ENCODE results near the gene YAF2.
"Not testable (repeated sequence)": the region's sequence is repeated elsewhere in the genome, so short reads cannot be mapped to it uniquely, and the experiment has no call there.

YAF2 gene

GRCh38 chr12:42237853-42238239 lies 202 bp downstream of the YAF2 start:
- H3K36me3 ChIP-seq (ENCODE audit: low read depth), result peaks cover 18% of the 10 kb centered on the region
- peak overlapping the region; percentile 98 for H3K4me3 ChIP-seq (ENCODE audit: severe bottlenecking)
- no peak; the same call in 1 of the 3 replicates for ATAC-seq (ENCODE audit: low read depth)
- H3K9me3 ChIP-seq (ENCODE audit: severe bottlenecking), result no peaks in the 10 kb centered on the region
- no peaks in the 10 kb centered on the region for H3K27me3 ChIP-seq (ENCODE audit: insufficient read depth, poor library complexity, severe bottlenecking)
- no peak for TF ChIP-seq CTCF (IDR thresholded peaks at IDR 0.05; ENCODE audit: poor library complexity, severe bottlenecking)
- DNase-seq (ENCODE audit: low spot score), result no peak
- peak overlapping the region; percentile 56 for H3K27ac ChIP-seq (ENCODE audit: poor library complexity, severe bottlenecking)
- H3K4me1 ChIP-seq (ENCODE audit: insufficient read depth, poor library complexity, severe bottlenecking), result peaks cover 18% of the 10 kb centered on the region

- Histone ChIP-seq H3K27ac (ENCODE audit: poor library complexity, severe bottlenecking) (peak overlapping the region; percentile 56), H3K36me3 (ENCODE audit: low read depth) (peaks cover 24% of the 10 kb centered on the region), H3K4me1 (ENCODE audit: insufficient read depth, poor library complexity, severe bottlenecking) (peaks cover 18% of the 10 kb centered on the region), H3K9me3 (ENCODE audit: severe bottlenecking) (no peaks in the 10 kb centered on the region), H3K27me3 (ENCODE audit: insufficient read depth, poor library complexity, severe bottlenecking) (no peaks in the 10 kb centered on the region), H3K4me3 (ENCODE audit: severe bottlenecking) (peak overlapping the region; percentile 98)
- peak; percentile 35 for TF ChIP-seq CTCF (IDR thresholded peaks at IDR 0.05; ENCODE audit: poor library complexity, severe bottlenecking)
- ATAC-seq (ENCODE audit: low read depth) (peak; percentile 74), DNase-seq (ENCODE audit: low spot score) (no peak)
Observed at GRCh38 chr12:42237052-42237852, 796 bp downstream of the YAF2 start.

GRCh38 chr12:42236017-42236416 lies 2.0 kb downstream of the YAF2 start:
- Histone ChIP-seq H3K27ac (ENCODE audit: poor library complexity, severe bottlenecking) (no peak overlapping the region), H3K9me3 (ENCODE audit: severe bottlenecking) (no peaks in the 10 kb centered on the region), H3K27me3 (ENCODE audit: insufficient read depth, poor library complexity, severe bottlenecking) (no peaks in the 10 kb centered on the region), H3K4me1 (ENCODE audit: insufficient read depth, poor library complexity, severe bottlenecking) (peaks cover 18% of the 10 kb centered on the region), H3K4me3 (ENCODE audit: severe bottlenecking) (no peak overlapping the region), H3K36me3 (ENCODE audit: low read depth) (peaks cover 25% of the 10 kb centered on the region)
- no peak for TF ChIP-seq CTCF (IDR thresholded peaks at IDR 0.05; ENCODE audit: poor library complexity, severe bottlenecking)
- ATAC-seq (ENCODE audit: low read depth) (no peak), DNase-seq (ENCODE audit: low spot score) (no peak)

GRCh38 chr12:42235426-42235825 lies 2.6 kb downstream of the YAF2 start:
- no peak for TF ChIP-seq CTCF (IDR thresholded peaks at IDR 0.05; ENCODE audit: poor library complexity, severe bottlenecking)
- ATAC-seq (ENCODE audit: low read depth) (no peak), DNase-seq (ENCODE audit: low spot score) (no peak)
- H3K27ac ChIP-seq (ENCODE audit: poor library complexity, severe bottlenecking), result no peak overlapping the region
- H3K9me3 ChIP-seq (ENCODE audit: severe bottlenecking), result no peaks in the 10 kb centered on the region
- H3K36me3 ChIP-seq (ENCODE audit: low read depth), result peaks cover 25% of the 10 kb centered on the region
- no peak overlapping the region for H3K4me3 ChIP-seq (ENCODE audit: severe bottlenecking)
- H3K27me3 ChIP-seq (ENCODE audit: insufficient read depth, poor library complexity, severe bottlenecking), result no peaks in the 10 kb centered on the region
- peaks cover 18% of the 10 kb centered on the region for H3K4me1 ChIP-seq (ENCODE audit: insufficient read depth, poor library complexity, severe bottlenecking)

GRCh38 chr12:42234970-42235369 lies 3.1 kb downstream of the YAF2 start:
- H3K9me3 ChIP-seq (ENCODE audit: severe bottlenecking), result no peaks in the 10 kb centered on the region
- H3K27ac ChIP-seq (ENCODE audit: poor library complexity, severe bottlenecking), result no peak overlapping the region
- H3K4me1 ChIP-seq (ENCODE audit: insufficient read depth, poor library complexity, severe bottlenecking), result peaks cover 18% of the 10 kb centered on the region
- no peak for TF ChIP-seq CTCF (IDR thresholded peaks at IDR 0.05; ENCODE audit: poor library complexity, severe bottlenecking)
- ATAC-seq (ENCODE audit: low read depth) (no peak), DNase-seq (ENCODE audit: low spot score) (no peak)
- H3K27me3 ChIP-seq (ENCODE audit: insufficient read depth, poor library complexity, severe bottlenecking), result no peaks in the 10 kb centered on the region
- peaks cover 25% of the 10 kb centered on the region for H3K36me3 ChIP-seq (ENCODE audit: low read depth)
- no peak overlapping the region for H3K4me3 ChIP-seq (ENCODE audit: severe bottlenecking)

GRCh38 chr12:42227525-42227924 lies 10.5 kb downstream of the YAF2 start:
- H3K4me1 ChIP-seq (ENCODE audit: insufficient read depth, poor library complexity, severe bottlenecking); H3K4me3 ChIP-seq (ENCODE audit: severe bottlenecking): not testable (repeated sequence)

GRCh38 chr12:42224501-42224900 lies 13.5 kb downstream of the YAF2 start:
- not testable (repeated sequence) for H3K4me1 ChIP-seq (ENCODE audit: insufficient read depth, poor library complexity, severe bottlenecking); H3K9me3 ChIP-seq (ENCODE audit: severe bottlenecking); DNase-seq (ENCODE audit: low spot score); H3K27ac ChIP-seq (ENCODE audit: poor library complexity, severe bottlenecking); H3K4me3 ChIP-seq (ENCODE audit: severe bottlenecking); ATAC-seq (ENCODE audit: low read depth); H3K27me3 ChIP-seq (ENCODE audit: insufficient read depth, poor library complexity, severe bottlenecking); H3K36me3 ChIP-seq (ENCODE audit: low read depth)

More at GRCh38 chr12:42227525-42227924, 10.5 kb downstream of the YAF2 start:
- not testable (repeated sequence) for ATAC-seq (ENCODE audit: low read depth); DNase-seq (ENCODE audit: low spot score); H3K9me3 ChIP-seq (ENCODE audit: severe bottlenecking); H3K27ac ChIP-seq (ENCODE audit: poor library complexity, severe bottlenecking); H3K36me3 ChIP-seq (ENCODE audit: low read depth); H3K27me3 ChIP-seq (ENCODE audit: insufficient read depth, poor library complexity, severe bottlenecking)

Data from RWPE2 (cell line).